Astrocyte (in vitro differentiated cells and primary cell): ENCODE results near the gene FTH1. TPM values are rescaled to one million over a fixed set of nuclear protein-coding genes. Genes with fewer than 3 reads are reported as not detected.

Experiments
- DNase-seq: peaks from one replicate; pipeline ENCODE4 v3.0.0-alpha.2; 2010; ENCODE audit warnings: low read depth
- FAIRE-seq: peaks from 2 replicates; lab custom pipeline; 2011; peaks lifted over from hg19 to GRCh38; lab: Jason Lieb, UNC
- H2AFZ ChIP-seq: 2 replicates; pipeline ENCODE4 v1.6.0; 2012; ENCODE audit warnings: low read depth, low read length, inconsistent platforms
- H3K27ac ChIP-seq: 2 replicates; pipeline ENCODE4 v1.5.1; 2011; ENCODE audit warnings: low read depth, low read length, inconsistent platforms
- H3K27me3 ChIP-seq: 2 replicates; pipeline ENCODE4 v1.6.0; 2011; ENCODE audit warnings: low read length, inconsistent platforms; ENCODE audit not compliant: insufficient read depth
- H3K36me3 ChIP-seq: 2 replicates; pipeline ENCODE4 v1.5.1; 2011; ENCODE audit warnings: low read length, inconsistent platforms; ENCODE audit not compliant: insufficient read depth
- H3K4me1 ChIP-seq: 2 replicates; pipeline ENCODE4 v1.5.1; 2011; ENCODE audit warnings: low read length, inconsistent platforms; ENCODE audit not compliant: insufficient read depth
- H3K4me2 ChIP-seq: 2 replicates; pipeline ENCODE4 v1.6.0; 2012; ENCODE audit warnings: low read length, inconsistent platforms
- H3K4me3 ChIP-seq: 2 replicates; pipeline ENCODE4 v1.5.1; 2011; ENCODE audit warnings: low read depth, mild to moderate bottlenecking, low read length, inconsistent platforms; ENCODE audit not compliant: insufficient read depth
- H3K79me2 ChIP-seq: 2 replicates; pipeline ENCODE4 v1.6.0; 2012; ENCODE audit warnings: mild to moderate bottlenecking, low read length, inconsistent platforms; ENCODE audit not compliant: insufficient read depth
- H3K9ac ChIP-seq: 2 replicates; pipeline ENCODE4 v1.6.0; 2012; ENCODE audit warnings: mild to moderate bottlenecking, low read length, inconsistent platforms
- H3K9me3 ChIP-seq: 2 replicates; pipeline ENCODE4 v1.5.1; 2012; ENCODE audit warnings: low read depth, mild to moderate bottlenecking, low read length, inconsistent platforms; ENCODE audit not compliant: insufficient read depth
- H4K20me1 ChIP-seq: 2 replicates; pipeline ENCODE4 v1.6.0; 2012; ENCODE audit warnings: low read length, inconsistent platforms; ENCODE audit not compliant: insufficient read depth
- H3K27ac Mint-ChIP-seq: one replicate; pipeline ENCODE4 v1.8.0; 2021; ENCODE audit warnings: mild to moderate bottlenecking, mixed read lengths; ENCODE audit not compliant: unreplicated experiment
- H3K27me3 Mint-ChIP-seq: one replicate; pipeline ENCODE4 v1.8.0; 2021; ENCODE audit warnings: low read depth, mixed read lengths; ENCODE audit not compliant: unreplicated experiment
- H3K36me3 Mint-ChIP-seq: one replicate; pipeline ENCODE4 v1.8.0; 2021; ENCODE audit warnings: low read depth, mixed read lengths; ENCODE audit not compliant: unreplicated experiment
- H3K4me1 Mint-ChIP-seq: one replicate; pipeline ENCODE4 v1.8.0; 2021; ENCODE audit warnings: low read depth, mixed read lengths; ENCODE audit not compliant: unreplicated experiment
- H3K4me3 Mint-ChIP-seq: one replicate; pipeline ENCODE4 v1.8.0; 2021; ENCODE audit warnings: mild to moderate bottlenecking, moderate library complexity, mixed read lengths; ENCODE audit not compliant: unreplicated experiment
- H3K9me3 Mint-ChIP-seq: one replicate; pipeline ENCODE4 v1.8.0; 2021; ENCODE audit warnings: mild to moderate bottlenecking, mixed read lengths; ENCODE audit not compliant: unreplicated experiment
- EZH2 ChIP-seq: IDR thresholded peaks from 2 replicates; pipeline ENCODE4 v1.6.1; 2012; ENCODE audit warnings: mild to moderate bottlenecking, low read length, inconsistent platforms; ENCODE audit not compliant: insufficient read depth
- total RNA-seq: library from RNA; stranded (reverse); gene quantifications from 2 replicates; pipeline ENCODE4 v1.2.1, GENCODE V29; 2021
- TF ChIP-seq, protein P1 (sequence below): IDR thresholded peaks from 2 replicates; pipeline ENCODE4 v1.5.1; 2011; ENCODE audit warnings: low read depth, mild to moderate bottlenecking, inconsistent platforms, low read length, moderate library complexity; ENCODE audit not compliant: insufficient read depth

FTH1 gene
- total RNA-seq, 1 donor from 2014 or later: 2,092 TPM

DNA sequence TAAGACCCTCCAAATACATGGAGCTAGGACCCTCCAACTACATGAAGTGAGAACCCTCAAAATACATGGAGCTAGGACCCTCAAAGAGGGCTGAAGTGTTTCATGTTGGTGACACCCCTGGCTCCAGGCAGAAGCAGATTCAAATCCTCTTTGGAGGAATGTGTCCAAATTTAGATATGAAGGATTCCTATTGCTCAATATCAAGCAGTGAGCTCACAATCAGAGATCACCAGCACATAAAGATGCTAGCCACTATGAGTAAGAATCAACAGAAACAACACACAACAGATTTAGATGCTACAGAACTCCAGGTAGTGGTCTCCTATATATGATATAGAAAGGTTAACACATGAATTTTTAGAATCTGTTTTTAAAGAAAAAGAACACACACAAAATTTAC lies 38.8 kb downstream of the FTH1 start:
- H3K27ac ChIP-seq: no peak overlapping the region
- H3K4me2 ChIP-seq: no peak overlapping the region
- FAIRE-seq (no peak), DNase-seq (no peak)
- no peaks in the 10 kb centered on the region for H3K79me2 ChIP-seq
- H3K4me3 Mint-ChIP-seq: no peak overlapping the region
- H3K36me3 ChIP-seq: no peaks in the 10 kb centered on the region
- H3K9me3 Mint-ChIP-seq: peaks cover 10% of the 10 kb centered on the region
- peaks cover 3% of the 10 kb centered on the region for H3K4me1 ChIP-seq
- H2AFZ ChIP-seq: no peak overlapping the region
- no peak overlapping the region for H3K9ac ChIP-seq
- no peaks in the 10 kb centered on the region for H3K9me3 ChIP-seq
- H3K27me3 Mint-ChIP-seq: peaks cover 28% of the 10 kb centered on the region
- H3K4me1 Mint-ChIP-seq: peaks cover under 1% of the 10 kb centered on the region
- peaks cover 4% of the 10 kb centered on the region for H3K27me3 ChIP-seq
- no peaks in the 10 kb centered on the region for H4K20me1 ChIP-seq
- no peak overlapping the region for H3K4me3 ChIP-seq
- no peak for TF ChIP-seq EZH2
- TF ChIP-seq, protein P1, sequence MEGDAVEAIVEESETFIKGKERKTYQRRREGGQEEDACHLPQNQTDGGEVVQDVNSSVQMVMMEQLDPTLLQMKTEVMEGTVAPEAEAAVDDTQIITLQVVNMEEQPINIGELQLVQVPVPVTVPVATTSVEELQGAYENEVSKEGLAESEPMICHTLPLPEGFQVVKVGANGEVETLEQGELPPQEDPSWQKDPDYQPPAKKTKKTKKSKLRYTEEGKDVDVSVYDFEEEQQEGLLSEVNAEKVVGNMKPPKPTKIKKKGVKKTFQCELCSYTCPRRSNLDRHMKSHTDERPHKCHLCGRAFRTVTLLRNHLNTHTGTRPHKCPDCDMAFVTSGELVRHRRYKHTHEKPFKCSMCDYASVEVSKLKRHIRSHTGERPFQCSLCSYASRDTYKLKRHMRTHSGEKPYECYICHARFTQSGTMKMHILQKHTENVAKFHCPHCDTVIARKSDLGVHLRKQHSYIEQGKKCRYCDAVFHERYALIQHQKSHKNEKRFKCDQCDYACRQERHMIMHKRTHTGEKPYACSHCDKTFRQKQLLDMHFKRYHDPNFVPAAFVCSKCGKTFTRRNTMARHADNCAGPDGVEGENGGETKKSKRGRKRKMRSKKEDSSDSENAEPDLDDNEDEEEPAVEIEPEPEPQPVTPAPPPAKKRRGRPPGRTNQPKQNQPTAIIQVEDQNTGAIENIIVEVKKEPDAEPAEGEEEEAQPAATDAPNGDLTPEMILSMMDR: no peak
- H3K27ac Mint-ChIP-seq: no peak overlapping the region
- no peaks in the 10 kb centered on the region for H3K36me3 Mint-ChIP-seq

DNA sequence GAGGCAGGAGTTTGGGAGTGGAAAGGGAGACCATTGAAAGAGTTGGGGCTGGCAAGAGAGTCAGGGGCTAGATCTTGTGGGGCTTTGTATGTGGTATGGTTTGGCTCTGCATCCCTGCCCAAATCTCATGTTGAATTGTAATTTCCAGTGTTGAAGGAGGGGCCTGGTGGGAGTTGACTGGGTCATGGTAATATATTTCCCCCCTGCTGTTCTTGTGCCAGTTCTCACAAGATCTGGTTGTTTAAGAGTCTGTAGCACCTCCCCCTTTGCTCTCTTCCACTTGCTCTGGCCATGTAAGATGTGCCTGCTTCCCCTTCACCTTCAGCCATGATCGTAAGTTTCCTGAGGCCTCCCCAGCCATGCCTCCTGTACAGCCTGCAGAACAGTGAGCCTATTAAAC lies 39.9 kb downstream of the FTH1 start:
- peaks cover 31% of the 10 kb centered on the region for H3K27me3 Mint-ChIP-seq
- no peak overlapping the region for H3K27ac Mint-ChIP-seq
- Histone ChIP-seq H3K27ac (no peak overlapping the region), H3K9ac (no peak overlapping the region), H3K36me3 (no peaks in the 10 kb centered on the region), H3K4me1 (peaks cover 13% of the 10 kb centered on the region), H3K4me3 (no peak overlapping the region), H3K9me3 (no peaks in the 10 kb centered on the region), H3K79me2 (no peaks in the 10 kb centered on the region), H2AFZ (no peak overlapping the region), H4K20me1 (no peaks in the 10 kb centered on the region), H3K4me2 (no peak overlapping the region), H3K27me3 (peaks cover 4% of the 10 kb centered on the region)
- FAIRE-seq: no peak
- peaks cover 2% of the 10 kb centered on the region for H3K9me3 Mint-ChIP-seq
- peaks cover 9% of the 10 kb centered on the region for H3K4me1 Mint-ChIP-seq
- no peak overlapping the region for H3K4me3 Mint-ChIP-seq
- TF ChIP-seq, protein P1: no peak
- no peak for TF ChIP-seq EZH2
- DNase-seq: no peak
- no peaks in the 10 kb centered on the region for H3K36me3 Mint-ChIP-seq

GRCh38 chr11:61926235-61926634 lies 41.2 kb downstream of the FTH1 start:
- peaks cover 13% of the 10 kb centered on the region for H3K4me1 ChIP-seq
- no peak for FAIRE-seq
- no peaks in the 10 kb centered on the region for H3K79me2 ChIP-seq
- peaks cover 10% of the 10 kb centered on the region for H3K4me1 Mint-ChIP-seq
- no peaks in the 10 kb centered on the region for H3K9me3 ChIP-seq
- no peak overlapping the region for H3K27ac ChIP-seq
- peaks cover 25% of the 10 kb centered on the region for H3K27me3 Mint-ChIP-seq
- no peak overlapping the region for H3K9ac ChIP-seq
- TF ChIP-seq EZH2: no peak
- TF ChIP-seq, protein P1: no peak
- H3K36me3 ChIP-seq: no peaks in the 10 kb centered on the region
- no peak overlapping the region for H2AFZ ChIP-seq
- no peak overlapping the region for H3K27ac Mint-ChIP-seq
- no peak for DNase-seq
- peaks cover 1% of the 10 kb centered on the region for H3K27me3 ChIP-seq
- no peak overlapping the region for H3K4me2 ChIP-seq
- no peak overlapping the region for H3K4me3 ChIP-seq
- H3K36me3 Mint-ChIP-seq: no peaks in the 10 kb centered on the region
- H3K9me3 Mint-ChIP-seq: peaks cover 2% of the 10 kb centered on the region
- H3K4me3 Mint-ChIP-seq: no peak overlapping the region
- no peaks in the 10 kb centered on the region for H4K20me1 ChIP-seq
